Colon (tissue), 2 donors: ENCODE data around the gene TMEM254.
"Not testable (repeated sequence)": the region's sequence is repeated elsewhere in the genome, so short reads cannot be mapped to it uniquely, and the experiment has no call there.

ENCODE experiments used
- FAIRE-seq: peaks from 2 replicates; lab custom pipeline; 2012; peaks lifted over from hg19 to GRCh38; lab: Jason Lieb, UNC
- donor health status: control.
- donor health status: control.

TMEM254 gene

DNA sequence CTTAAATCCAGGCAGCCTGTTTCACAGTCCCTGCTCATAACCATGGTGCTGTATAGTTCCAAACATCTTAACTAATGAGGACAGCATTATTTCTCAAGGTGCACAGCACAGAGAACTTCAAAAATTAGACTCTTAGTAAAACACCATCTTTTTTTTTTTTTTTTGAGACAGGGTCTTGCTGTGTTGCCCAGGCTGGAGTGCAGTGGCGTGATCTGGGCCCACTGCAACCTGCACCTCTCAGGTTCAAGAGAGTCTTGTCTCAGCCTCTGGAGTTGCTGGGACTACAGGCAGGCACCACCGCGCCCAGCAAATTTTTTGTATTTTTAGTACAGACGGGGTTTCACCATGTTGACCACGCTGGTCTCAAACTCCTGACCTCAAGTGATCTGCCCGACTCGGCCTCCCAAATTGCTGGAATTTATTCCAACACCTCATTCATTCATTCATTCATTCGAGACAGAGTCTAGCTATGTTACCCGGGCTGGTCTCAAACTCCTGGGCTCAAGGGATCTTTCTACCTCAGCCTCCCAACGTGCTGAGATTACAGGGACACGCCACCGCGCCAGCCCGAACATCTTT is 507 bp upstream of the TMEM254 start:
- no peak for FAIRE-seq

DNA sequence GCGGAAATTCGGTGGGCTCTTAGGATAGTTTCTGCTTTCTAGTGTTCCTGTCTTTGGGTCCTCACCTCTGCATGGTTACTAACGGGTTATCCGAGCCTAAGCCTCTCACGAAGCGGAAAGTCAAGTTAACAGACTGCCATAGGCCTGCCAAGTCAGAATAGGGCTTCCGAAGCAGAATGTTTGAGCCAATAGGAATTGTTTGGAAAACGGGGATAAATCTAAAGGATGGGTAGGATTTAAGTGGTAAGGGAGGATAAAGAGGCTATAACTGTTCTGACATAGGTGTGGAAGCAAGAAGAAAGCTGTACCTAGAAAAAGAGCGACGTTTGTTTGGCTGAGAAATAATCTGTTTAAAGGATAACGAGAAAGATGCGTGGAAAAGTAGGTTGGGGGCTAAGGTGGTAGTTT is 851 bp downstream of the TMEM254 start:
- FAIRE-seq = no peak

- no peak for FAIRE-seq
Observed at GRCh38 chr10:80081026-80081425, 2.6 kb downstream of the TMEM254 start.

DNA sequence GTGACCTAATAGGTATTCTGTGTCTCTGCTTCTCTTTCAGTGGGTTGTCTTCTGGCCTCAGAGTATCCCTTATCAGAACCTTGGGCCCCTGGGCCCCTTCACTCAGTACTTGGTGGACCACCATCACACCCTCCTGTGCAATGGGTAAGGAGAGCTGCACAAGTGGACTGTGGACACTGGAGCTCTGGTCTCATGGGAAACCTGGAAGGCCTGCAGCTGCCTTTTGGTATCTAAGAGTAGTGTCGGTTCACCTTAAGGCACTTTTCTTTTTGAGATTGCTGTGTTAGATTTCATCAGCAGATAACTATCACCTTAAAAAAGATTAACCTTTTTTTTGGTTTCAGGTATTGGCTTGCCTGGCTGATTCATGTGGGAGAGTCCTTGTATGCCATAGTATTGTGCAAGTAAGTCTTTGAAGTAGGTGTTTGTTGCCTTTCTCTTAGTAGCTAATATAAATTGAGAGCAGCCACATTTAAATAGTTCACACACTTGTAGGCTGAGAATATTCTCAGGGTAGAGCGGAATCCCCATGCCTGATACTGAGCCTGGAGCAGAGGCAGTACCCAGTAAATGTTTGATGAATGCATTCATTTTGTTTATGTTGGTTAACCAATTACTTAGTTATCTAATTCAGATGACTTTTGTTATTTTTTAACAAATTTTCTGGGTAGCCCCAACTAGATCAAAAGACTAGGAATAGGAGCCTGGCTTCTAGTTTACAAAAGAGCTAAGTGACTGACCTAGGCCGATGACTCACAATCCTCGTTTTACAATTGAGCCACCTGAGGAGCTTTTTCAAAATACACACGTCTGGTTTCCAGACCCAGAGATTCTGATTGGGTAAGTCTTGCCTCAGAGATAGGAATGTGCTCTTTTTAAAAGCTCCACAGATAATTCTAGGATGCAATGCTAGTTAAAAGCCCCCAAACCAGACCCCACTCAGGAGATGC is 3.6 kb downstream of the TMEM254 start:
- no peak for FAIRE-seq

DNA sequence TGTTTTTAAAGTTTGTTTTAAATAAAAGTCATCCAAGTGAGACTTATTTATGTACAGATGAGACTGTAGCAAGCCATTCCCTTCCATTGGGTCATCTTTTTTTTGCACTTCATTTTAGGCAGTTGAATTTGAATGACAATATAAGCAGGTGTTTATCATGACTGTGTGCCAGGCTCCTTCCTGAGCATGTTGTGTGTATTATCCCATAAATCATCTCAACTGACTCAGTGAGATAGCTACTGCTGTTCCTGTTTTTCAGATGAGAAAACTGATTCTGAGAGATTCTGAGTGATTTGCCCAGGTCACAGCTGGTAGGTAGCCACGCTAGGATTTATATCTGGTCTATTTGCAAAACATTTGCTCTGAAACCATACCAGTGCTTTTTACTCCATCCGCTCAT is 11.7 kb downstream of the TMEM254 start:
- no peak for FAIRE-seq

DNA sequence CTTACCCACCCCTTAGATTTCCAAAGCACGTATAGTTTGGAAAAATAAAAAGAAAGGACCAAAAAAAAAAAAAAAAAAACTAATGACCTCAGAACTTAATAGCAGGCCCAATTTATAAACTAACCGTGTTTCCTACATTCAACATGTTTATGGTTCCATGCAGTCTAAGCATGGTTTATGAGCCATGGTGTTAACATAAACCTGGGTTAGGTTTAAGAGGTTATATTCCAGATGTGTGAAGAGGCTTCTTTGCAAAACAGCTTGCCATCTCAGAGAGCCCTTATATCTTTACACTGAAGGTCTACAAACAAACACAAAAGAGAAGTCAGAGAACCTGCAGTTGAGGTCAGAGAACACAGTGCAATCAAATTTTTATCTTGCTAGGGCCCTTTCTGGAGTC is 15.8 kb downstream of the TMEM254 start:
- FAIRE-seq = no peak

- not testable (repeated sequence) for FAIRE-seq
Observed at GRCh38 chr10:80098272-80098671, 19.8 kb downstream of the TMEM254 start.

GRCh38 chr10:80099295-80099694 is 20.8 kb downstream of the TMEM254 start:
- not testable (repeated sequence) for FAIRE-seq

GRCh38 chr10:80100116-80100515 is 21.7 kb downstream of the TMEM254 start:
- no peak for FAIRE-seq

DNA sequence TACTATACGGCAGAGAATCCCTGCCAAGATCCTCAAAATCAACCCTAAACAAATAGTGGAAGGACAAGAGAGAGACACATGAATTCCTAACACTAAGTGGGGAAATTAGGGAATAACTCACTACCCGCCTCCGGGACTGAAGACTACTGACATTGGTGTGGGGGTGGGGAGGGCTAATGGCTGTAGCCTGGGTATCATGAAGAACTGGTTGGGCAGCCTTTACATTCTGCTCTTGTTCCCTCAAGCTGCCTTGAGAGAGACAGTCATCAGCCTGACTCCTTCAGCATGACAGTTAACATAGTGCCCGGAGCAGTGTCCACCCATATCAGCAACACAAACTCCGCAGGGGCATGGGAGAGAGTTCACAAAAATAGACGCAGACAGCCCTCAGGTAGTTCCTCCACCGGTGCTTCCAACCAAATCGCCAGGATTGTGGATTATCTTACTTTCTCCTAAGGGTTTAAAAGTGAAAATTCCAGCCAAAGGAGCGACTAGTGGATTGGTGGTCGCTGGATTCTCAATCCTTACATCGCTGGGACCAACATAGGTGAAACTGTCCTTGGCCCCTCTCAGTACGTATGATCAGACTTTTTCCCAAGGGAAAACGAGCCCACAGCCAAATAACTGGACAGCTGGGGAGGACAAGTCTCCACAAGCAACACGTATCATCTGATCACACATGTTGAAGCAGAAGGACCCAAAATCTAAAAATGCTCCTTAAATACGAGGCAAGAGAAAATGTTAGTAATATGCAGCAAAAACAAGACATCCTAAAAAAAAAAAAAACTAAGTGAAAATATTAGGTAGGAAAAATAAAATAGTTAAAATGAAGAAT is 22.6 kb downstream of the TMEM254 start:
- FAIRE-seq = no peak

DNA sequence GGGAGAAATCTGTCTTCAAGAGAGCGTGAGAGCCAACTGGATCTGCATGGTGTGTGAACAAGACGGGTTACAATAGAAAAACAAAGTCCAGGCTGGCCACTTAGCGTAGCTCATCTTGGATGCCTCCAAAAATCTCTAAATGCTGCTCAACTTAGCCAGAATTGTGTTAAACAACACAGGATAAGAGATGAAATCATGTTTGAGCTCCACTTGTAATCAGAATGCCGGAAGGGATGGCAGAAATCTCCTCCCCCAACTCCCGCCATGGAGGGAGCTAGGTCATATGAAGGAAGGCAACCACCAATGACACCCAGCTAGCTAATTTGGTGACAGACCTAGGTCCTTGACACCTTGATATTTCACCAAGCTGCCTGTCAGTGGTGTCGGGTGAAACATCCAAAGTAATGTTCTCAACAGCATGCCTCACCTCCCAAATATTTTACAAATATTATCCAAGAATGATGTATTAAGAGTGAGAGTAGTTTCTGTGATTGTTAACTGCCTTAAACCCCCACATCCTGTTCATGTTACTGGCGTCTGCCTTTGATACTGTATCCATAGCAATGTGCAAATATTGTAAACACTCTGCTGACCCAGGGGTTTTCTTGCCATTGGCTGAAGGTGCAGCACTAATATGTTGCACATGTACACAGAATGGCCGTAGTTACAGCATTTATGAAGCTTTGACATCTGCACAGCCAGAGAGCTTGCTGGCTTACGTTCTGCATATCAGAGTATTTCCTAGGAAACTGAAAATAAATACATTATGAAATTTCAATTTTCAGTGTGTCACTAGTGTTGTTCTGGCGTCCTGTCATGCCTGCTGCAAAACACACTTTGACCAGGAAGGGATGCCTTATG is 25.8 kb downstream of the TMEM254 start:
- FAIRE-seq = no peak

DNA sequence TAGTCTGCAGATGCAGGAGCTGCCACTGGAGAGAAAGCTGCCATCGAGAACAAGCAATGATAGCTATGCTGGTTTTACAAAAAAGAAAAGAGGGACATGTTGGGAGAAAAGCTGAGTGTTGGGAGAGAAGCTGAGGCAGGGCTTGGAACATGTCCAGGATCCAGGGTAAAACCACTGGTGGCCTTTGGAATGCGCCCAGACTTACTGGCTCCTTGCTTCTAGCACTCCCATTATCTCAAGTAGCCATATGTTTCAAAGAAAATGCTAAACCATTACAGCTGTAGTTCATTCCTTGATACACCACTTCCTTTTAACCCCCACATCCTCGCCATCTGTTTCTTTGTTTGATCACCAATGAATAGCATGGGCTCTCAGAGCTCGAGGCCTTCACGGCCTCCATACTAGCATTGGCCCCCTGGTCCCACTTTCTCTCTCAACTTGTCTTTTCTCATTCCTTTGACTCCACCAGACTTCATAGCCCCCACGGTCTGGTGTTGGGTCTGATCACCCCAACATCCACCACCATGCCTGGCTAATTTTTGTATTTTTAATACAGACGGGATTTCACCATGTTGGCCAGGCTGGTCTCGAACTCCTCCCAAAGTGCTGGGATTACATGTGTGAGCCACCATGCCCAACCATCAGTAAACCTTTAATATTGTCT is 30.2 kb downstream of the TMEM254 start:
- FAIRE-seq = no peak

DNA sequence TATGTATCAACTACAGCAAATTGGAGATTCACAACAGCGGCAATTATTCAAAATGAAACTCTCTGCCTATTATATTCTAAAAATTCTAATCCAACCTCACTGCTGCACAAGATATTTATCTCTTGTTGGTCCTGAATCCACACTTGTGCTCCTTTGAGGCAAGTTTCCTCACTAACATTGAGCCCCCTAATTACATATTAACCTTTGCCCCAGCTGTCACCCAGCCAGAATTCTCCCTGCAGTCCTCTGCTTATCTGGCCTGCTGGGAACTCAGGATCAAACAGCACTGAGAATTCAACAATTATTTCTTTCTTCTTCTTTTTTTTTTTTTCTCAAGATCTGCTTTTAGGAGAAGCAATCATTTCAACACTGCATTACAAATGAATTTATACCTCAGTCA is 32.5 kb downstream of the TMEM254 start:
- FAIRE-seq = no peak

DNA sequence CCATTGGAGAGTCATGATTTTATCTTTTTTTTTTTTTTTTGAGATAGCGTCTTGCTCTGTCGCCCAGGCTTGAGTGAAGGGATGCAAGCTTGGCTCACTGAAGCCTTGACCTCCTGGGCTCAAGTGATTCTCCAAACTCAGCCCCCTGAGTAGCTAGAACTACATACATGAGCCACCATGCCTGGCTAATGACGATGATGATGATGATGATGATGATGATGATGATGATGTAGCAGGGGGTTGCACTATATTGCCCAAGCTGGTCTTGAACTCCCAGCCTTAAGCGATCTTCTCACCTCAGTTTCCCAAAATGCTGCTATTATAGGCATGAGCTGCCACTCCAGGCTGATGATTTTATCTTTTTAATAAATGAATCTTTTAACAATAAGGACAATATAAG is 40.2 kb downstream of the TMEM254 start:
- FAIRE-seq = no peak

DNA sequence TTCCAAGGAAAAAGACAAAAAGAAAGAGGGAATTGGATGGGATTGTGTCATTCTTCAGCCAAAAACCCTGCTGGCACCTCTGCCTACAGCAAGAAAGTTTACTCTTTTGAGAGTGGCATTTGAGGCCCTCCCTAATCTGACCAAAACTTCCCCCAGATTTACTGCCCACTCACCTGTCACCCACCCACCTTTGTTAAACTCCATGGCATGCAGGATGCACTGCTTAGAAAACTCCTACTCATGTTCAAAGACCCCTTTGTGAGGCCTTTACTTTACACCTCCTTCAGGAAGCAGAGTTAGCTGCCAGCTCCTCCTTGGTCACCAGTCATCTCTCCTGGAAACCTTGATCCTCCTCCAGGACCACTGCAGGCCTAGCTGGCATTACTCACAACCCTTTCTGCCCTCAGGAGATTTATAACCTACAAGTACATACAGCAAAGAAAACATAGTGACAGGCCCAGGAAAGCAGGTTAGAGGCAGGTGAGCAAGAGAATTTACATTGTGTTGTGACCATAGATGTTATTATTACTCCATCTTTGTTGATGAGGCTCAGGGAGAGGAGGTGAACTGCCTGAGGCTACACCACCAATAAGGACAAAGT is 43.7 kb downstream of the TMEM254 start:
- no peak for FAIRE-seq

- no peak for FAIRE-seq
Observed at GRCh38 chr10:80122746-80123145, 44.3 kb downstream of the TMEM254 start.

DNA sequence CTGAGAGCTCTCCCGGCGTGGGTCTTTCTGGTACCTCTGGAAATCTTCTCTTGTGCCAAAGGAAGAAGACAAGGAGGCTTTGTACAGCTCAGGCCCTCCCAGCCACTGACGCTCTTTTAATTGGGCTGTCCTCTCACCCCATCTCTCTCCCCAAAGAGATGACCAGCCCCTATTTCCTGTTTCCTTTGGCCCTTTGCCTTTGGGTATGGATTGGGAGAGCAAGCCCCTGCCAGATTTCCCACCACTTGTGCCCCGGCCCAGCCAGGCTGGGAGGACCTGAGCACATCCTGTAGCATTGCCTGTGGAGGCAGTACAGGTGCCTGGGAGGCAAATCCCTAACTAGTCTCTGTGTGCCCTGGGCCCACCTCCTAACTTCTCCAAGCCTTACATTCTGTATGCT is 48.4 kb downstream of the TMEM254 start:
- no peak for FAIRE-seq

DNA sequence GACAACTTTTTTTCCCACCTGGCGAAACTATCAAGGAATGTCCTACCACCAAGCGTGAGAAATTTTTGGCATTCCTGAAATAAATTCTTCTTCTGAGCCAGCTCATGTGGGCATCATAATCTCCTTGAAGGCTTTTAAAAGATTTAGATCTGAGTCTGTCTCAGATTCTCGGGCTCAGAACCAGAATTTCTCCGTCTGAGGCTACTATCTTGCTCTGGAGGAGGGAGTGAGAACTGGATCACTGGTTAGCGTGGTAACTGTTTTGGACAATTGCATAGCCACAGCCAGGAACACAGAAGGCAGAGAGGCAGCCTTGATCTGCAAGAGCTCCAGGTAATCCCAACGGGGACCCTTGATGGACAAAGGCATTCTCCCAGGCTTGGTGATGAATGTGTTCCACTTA is 53.0 kb downstream of the TMEM254 start:
- FAIRE-seq = no peak

DNA sequence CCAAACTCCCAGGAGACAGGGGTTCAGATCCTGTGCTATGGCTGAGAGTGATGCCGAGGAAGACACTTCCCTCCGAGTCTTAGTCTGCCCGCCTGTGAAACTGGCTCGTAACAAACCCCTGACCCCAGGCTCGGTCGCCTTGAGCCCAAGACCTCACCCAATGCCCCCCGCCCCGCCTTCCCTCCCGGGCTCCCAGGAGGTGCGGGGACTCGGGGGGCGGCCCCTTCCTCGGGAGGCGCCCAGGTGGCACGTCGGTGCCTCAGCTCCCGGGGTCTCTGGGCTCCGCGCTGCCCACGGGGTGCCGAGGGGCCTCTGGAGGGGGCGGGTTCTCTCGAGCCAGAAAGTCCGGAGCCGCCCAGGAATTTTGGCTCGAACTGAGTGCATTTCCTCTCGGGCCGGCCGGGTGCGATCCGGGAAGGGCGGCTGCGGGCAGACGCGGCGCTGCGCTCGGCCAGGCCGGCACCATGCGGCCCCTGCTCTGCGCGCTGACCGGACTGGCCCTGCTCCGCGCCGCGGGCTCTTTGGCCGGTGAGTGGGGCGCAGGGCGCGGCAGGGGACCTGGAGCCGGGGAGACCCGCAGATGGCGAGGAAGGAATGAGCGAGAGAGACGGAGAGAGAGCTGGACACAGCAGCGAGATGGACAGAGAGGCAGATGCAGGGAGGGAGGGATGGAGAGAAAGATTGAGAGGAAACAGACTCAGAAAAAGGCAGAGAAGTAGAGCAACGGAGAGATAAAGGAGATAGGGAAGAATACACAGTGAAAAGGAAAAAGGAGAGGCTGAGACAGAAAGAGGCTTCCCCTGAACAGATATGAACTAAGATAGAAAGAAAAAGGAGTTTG is 54.1 kb downstream of the TMEM254 start, which contains the start of gene PLAC9:
PLAC9 (plus strand) TSS at position 432 of the 841 bp plus-strand sequence; CDS start at position 465, 33 bp downstream.
- FAIRE-seq = no peak

DNA sequence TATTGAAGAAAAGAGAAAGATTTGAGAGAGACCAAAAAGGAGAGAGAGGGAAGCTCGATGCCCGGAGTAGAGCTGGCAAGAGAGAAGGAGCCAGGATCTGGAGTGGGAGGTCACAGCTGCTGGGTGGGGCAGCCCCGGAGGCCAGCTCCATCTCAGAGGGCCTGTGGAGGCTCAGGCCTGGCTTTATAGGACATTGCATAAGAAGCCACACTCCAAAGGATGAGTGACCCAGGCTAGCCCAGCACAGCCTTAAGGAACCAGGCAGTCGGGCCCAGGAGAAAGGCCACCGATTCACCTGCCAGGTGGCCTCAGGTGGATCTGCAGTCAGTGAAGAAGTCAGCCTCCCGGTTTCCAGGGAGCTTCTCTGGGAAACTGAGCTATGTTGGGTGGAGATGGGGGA is 54.7 kb downstream of the TMEM254 start:
- no peak for FAIRE-seq
